ENCODE measurements around the gene NOVA2.

Gene NOVA2

DNA sequence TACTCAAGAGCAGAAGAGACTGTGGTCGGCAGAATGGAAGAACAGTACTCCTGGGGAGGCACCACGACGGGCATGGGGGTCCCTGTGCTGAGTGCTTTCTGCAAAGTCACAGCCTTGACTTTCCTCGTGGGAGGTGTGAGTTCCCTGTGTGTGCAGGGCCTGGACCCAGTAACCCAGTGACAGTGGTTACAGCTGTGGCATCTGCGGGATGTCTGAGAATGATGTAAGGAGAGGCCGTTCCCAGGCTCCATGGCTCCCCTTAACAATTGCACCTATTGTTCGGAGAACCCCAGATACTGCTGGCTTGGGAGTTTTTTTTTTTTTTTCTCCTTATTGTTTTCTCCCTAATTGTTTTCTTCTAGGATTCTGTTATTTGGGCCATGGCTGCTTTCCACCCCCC lies 54.0 kb downstream of the NOVA2 start:
- no peak for ATAC-seq
- TF ChIP-seq TCF4 (CRISPR knock-in tag; IDR thresholded peaks at IDR 0.05; ENCODE audit: borderline replicate concordance) (no peak), ZNF8 (CRISPR knock-in tag; IDR thresholded peaks at IDR 0.05) (no peak), GLIS3 (CRISPR knock-in tag; IDR thresholded peaks at IDR 0.05) (no peak), CSDC2 (CRISPR knock-in tag; IDR thresholded peaks at IDR 0.05) (no peak), OSR1 (CRISPR knock-in tag; IDR thresholded peaks at IDR 0.05) (no peak), ZNF565 (CRISPR knock-in tag; conservative IDR thresholded peaks at IDR 0.05; ENCODE audit: low read depth) (no peak), ESRRG (CRISPR knock-in tag; IDR thresholded peaks at IDR 0.05) (no peak), ZFP30 (CRISPR knock-in tag; IDR thresholded peaks at IDR 0.05) (no peak)
- TF ChIP-seq, protein P1, sequence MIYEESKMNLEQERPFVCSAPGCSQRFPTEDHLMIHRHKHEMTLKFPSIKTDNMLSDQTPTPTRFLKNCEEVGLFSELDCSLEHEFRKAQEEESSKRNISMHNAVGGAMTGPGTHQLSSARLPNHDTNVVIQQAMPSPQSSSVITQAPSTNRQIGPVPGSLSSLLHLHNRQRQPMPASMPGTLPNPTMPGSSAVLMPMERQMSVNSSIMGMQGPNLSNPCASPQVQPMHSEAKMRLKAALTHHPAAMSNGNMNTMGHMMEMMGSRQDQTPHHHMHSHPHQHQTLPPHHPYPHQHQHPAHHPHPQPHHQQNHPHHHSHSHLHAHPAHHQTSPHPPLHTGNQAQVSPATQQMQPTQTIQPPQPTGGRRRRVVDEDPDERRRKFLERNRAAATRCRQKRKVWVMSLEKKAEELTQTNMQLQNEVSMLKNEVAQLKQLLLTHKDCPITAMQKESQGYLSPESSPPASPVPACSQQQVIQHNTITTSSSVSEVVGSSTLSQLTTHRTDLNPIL (CRISPR knock-in tag; IDR thresholded peaks at IDR 0.05; ENCODE audit: low read depth), result no peak

DNA sequence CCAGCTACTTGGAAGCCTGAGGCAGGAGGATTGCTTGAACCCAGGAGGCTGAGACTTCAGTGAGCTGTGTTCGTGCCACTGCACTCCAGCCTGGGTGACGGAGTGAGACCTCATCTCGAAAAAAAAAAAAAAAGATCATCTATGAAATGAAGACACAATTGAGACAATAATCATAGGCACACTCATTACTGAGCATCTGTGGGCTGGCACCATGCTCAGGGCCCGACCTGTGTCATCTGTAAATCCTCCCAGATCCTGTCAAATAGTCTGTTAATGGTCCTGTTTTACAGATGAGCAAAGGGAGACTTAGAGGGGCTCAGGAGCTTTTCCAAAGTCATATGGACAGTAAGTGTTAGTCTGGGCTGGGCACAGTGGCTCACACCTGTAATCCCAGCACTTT lies 54.9 kb downstream of the NOVA2 start:
- ATAC-seq, result no peak
- TF ChIP-seq, protein P2, sequence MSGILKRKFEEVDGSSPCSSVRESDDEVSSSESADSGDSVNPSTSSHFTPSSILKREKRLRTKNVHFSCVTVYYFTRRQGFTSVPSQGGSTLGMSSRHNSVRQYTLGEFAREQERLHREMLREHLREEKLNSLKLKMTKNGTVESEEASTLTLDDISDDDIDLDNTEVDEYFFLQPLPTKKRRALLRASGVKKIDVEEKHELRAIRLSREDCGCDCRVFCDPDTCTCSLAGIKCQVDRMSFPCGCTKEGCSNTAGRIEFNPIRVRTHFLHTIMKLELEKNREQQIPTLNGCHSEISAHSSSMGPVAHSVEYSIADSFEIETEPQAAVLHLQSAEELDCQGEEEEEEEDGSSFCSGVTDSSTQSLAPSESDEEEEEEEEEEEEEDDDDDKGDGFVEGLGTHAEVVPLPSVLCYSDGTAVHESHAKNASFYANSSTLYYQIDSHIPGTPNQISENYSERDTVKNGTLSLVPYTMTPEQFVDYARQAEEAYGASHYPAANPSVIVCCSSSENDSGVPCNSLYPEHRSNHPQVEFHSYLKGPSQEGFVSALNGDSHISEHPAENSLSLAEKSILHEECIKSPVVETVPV (CRISPR knock-in tag; IDR thresholded peaks at IDR 0.05), result no peak
- TF ChIP-seq OSR1 (CRISPR knock-in tag; IDR thresholded peaks at IDR 0.05), result no peak
- TF ChIP-seq ISL1 (CRISPR knock-in tag; IDR thresholded peaks at IDR 0.05), result no peak
- no peak for TF ChIP-seq TOX (CRISPR knock-in tag; IDR thresholded peaks at IDR 0.05; ENCODE audit: borderline replicate concordance)
- no peak for TF ChIP-seq ZNF565 (CRISPR knock-in tag; conservative IDR thresholded peaks at IDR 0.05; ENCODE audit: low read depth)
- no peak for TF ChIP-seq GLIS3 (CRISPR knock-in tag; IDR thresholded peaks at IDR 0.05)
- no peak for TF ChIP-seq TCF4 (CRISPR knock-in tag; IDR thresholded peaks at IDR 0.05; ENCODE audit: borderline replicate concordance)
- TF ChIP-seq BACH2 (CRISPR knock-in tag; IDR thresholded peaks at IDR 0.05; ENCODE audit: borderline replicate concordance), result no peak
- TF ChIP-seq ZNF70 (CRISPR knock-in tag; IDR thresholded peaks at IDR 0.05), result no peak
- TF ChIP-seq CSDC2 (CRISPR knock-in tag; IDR thresholded peaks at IDR 0.05), result no peak
- TF ChIP-seq RARB (CRISPR knock-in tag; IDR thresholded peaks at IDR 0.05), result no peak
- no peak for TF ChIP-seq PPARA (CRISPR knock-in tag; IDR thresholded peaks at IDR 0.05; ENCODE audit: borderline replicate concordance)
- TF ChIP-seq, protein P3, sequence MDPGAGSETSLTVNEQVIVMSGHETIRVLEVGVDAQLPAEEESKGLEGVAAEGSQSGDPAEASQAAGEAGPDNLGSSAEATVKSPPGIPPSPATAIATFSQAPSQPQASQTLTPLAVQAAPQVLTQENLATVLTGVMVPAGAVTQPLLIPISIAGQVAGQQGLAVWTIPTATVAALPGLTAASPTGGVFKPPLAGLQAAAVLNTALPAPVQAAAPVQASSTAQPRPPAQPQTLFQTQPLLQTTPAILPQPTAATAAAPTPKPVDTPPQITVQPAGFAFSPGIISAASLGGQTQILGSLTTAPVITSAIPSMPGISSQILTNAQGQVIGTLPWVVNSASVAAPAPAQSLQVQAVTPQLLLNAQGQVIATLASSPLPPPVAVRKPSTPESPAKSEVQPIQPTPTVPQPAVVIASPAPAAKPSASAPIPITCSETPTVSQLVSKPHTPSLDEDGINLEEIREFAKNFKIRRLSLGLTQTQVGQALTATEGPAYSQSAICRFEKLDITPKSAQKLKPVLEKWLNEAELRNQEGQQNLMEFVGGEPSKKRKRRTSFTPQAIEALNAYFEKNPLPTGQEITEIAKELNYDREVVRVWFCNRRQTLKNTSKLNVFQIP (CRISPR knock-in tag; IDR thresholded peaks at IDR 0.05; ENCODE audit: borderline replicate concordance, low read depth), result no peak
- TF ChIP-seq, protein P1 (CRISPR knock-in tag; IDR thresholded peaks at IDR 0.05; ENCODE audit: low read depth), result no peak
- no peak for TF ChIP-seq ESRRG (CRISPR knock-in tag; IDR thresholded peaks at IDR 0.05)
- TF ChIP-seq ZFP3 (CRISPR knock-in tag; IDR thresholded peaks at IDR 0.05), result no peak

DNA sequence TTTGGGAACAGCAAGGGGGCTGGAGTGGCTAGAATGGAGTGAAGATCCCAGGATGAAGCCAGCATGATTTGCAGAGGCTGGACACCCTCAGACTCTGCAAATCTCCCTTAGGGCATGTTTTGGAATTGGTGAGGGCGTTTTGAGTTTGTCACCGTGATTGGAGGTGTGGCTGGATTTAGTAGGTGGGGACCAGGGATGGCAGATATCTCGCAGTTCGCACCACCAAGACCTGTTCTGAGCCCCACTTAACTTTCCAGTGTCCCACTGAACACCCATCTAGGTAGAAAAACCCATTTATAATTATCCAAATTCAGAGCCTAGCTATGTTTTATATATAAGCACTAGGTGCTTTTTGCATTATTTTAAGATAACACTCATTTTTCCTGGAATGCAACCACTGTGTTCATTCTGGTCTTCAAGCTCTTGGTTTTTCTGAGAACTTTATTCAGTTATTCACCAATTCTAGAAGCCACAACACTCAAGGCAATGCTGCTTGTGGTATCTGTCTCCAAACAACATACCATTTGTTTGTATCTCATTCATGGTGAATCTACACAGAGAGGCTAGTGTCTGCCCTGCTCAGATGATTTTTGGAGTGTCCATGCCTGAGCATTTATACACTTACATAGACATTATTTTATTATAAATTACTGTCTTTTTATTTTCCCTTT lies 56.1 kb downstream of the NOVA2 start:
- no peak for TF ChIP-seq ZC3H10 (CRISPR knock-in tag; IDR thresholded peaks at IDR 0.05)
- TF ChIP-seq OSR1 (CRISPR knock-in tag; IDR thresholded peaks at IDR 0.05), result no peak
- TF ChIP-seq, protein P4, sequence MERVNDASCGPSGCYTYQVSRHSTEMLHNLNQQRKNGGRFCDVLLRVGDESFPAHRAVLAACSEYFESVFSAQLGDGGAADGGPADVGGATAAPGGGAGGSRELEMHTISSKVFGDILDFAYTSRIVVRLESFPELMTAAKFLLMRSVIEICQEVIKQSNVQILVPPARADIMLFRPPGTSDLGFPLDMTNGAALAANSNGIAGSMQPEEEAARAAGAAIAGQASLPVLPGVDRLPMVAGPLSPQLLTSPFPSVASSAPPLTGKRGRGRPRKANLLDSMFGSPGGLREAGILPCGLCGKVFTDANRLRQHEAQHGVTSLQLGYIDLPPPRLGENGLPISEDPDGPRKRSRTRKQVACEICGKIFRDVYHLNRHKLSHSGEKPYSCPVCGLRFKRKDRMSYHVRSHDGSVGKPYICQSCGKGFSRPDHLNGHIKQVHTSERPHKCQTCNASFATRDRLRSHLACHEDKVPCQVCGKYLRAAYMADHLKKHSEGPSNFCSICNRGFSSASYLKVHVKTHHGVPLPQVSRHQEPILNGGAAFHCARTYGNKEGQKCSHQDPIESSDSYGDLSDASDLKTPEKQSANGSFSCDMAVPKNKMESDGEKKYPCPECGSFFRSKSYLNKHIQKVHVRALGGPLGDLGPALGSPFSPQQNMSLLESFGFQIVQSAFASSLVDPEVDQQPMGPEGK (CRISPR knock-in tag; IDR thresholded peaks at IDR 0.05; ENCODE audit: borderline replicate concordance), result no peak
- TF ChIP-seq ZFP3 (CRISPR knock-in tag; IDR thresholded peaks at IDR 0.05), result no peak
- TF ChIP-seq, protein P5, sequence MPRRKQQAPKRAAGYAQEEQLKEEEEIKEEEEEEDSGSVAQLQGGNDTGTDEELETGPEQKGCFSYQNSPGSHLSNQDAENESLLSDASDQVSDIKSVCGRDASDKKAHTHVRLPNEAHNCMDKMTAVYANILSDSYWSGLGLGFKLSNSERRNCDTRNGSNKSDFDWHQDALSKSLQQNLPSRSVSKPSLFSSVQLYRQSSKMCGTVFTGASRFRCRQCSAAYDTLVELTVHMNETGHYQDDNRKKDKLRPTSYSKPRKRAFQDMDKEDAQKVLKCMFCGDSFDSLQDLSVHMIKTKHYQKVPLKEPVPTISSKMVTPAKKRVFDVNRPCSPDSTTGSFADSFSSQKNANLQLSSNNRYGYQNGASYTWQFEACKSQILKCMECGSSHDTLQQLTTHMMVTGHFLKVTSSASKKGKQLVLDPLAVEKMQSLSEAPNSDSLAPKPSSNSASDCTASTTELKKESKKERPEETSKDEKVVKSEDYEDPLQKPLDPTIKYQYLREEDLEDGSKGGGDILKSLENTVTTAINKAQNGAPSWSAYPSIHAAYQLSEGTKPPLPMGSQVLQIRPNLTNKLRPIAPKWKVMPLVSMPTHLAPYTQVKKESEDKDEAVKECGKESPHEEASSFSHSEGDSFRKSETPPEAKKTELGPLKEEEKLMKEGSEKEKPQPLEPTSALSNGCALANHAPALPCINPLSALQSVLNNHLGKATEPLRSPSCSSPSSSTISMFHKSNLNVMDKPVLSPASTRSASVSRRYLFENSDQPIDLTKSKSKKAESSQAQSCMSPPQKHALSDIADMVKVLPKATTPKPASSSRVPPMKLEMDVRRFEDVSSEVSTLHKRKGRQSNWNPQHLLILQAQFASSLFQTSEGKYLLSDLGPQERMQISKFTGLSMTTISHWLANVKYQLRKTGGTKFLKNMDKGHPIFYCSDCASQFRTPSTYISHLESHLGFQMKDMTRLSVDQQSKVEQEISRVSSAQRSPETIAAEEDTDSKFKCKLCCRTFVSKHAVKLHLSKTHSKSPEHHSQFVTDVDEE (CRISPR knock-in tag; IDR thresholded peaks at IDR 0.05), result no peak
- TF ChIP-seq CSDC2 (CRISPR knock-in tag; IDR thresholded peaks at IDR 0.05), result no peak
- TF ChIP-seq ESRRG (CRISPR knock-in tag; IDR thresholded peaks at IDR 0.05), result no peak
- TF ChIP-seq PPARA (CRISPR knock-in tag; IDR thresholded peaks at IDR 0.05; ENCODE audit: borderline replicate concordance), result no peak
- TF ChIP-seq ZFP30 (CRISPR knock-in tag; IDR thresholded peaks at IDR 0.05), result no peak
- no peak for TF ChIP-seq SNAI2 (CRISPR knock-in tag; IDR thresholded peaks at IDR 0.05)
- TF ChIP-seq, protein P2 (CRISPR knock-in tag; IDR thresholded peaks at IDR 0.05), result no peak
- no peak for TF ChIP-seq BACH2 (CRISPR knock-in tag; IDR thresholded peaks at IDR 0.05; ENCODE audit: borderline replicate concordance)
- TF ChIP-seq ZNF565 (CRISPR knock-in tag; conservative IDR thresholded peaks at IDR 0.05; ENCODE audit: low read depth), result no peak
- TF ChIP-seq ZNF8 (CRISPR knock-in tag; IDR thresholded peaks at IDR 0.05), result no peak
- TF ChIP-seq TOX (CRISPR knock-in tag; IDR thresholded peaks at IDR 0.05; ENCODE audit: borderline replicate concordance), result no peak
- no peak for TF ChIP-seq ARNTL (CRISPR knock-in tag; IDR thresholded peaks at IDR 0.05; ENCODE audit: borderline replicate concordance, low read depth)
- no peak for TF ChIP-seq RARB (CRISPR knock-in tag; IDR thresholded peaks at IDR 0.05)
- TF ChIP-seq TCF4 (CRISPR knock-in tag; IDR thresholded peaks at IDR 0.05; ENCODE audit: borderline replicate concordance), result no peak
- ATAC-seq, result no peak

Data from SK-N-SH treated with all-trans-retinoic acid at 6 μM for 48 hours (cell line).